HCT116 (cell line): Measurements from ENCODE around the gene TIAM1. TPM values are rescaled to one million over a fixed set of nuclear protein-coding genes. Genes with fewer than 3 reads are reported as not detected.

Source experiments
- ATAC-seq: fragments of 200-7000 bp; cut with Tn5 transposase; 2 replicates; pipeline ENCODE4 v1.9.1; 2020; ENCODE audit warnings: mild to moderate bottlenecking, moderate library complexity
- BruUV-seq: library from RNA; stranded (reverse); fragments of 400-500 nt; replicated peaks from 2 replicates; lab custom pipeline; 2021; lab: Mats Ljungman, UMichigan
- CTCF ChIA-PET: fragments of 300-600 bp; sonication (Branson Sonifier 250); formaldehyde crosslinking; loops from one replicate; lab custom pipeline; 2021; ENCODE audit warnings: antibody characterized with exemption; lab: Charles Lee
- POLR2A ChIA-PET: fragments of 300-600, 350-600 bp; sonication (Branson Sonifier 250); formaldehyde crosslinking; loops from one replicate; lab custom pipeline; 2021; ENCODE audit warnings: antibody characterized with exemption; lab: Charles Lee
- RAD21 ChIA-PET, 2 experiments: fragments of 300-600 bp; sonication (Branson Sonifier 250); formaldehyde crosslinking; loops; one replicate each; lab custom pipeline; 2023; ENCODE audit warnings: low total read pairs in 2 of 2; ENCODE audit not compliant: uncharacterized antibody in 2 of 2, unreplicated experiment in 2 of 2, low non-redundant PET in 1 of 2; lab: Charles Lee
- DNase-seq: peaks from one replicate; pipeline ENCODE4 v3.0.0-alpha.2; 2010; ENCODE audit warnings: low read depth, low spot score
- H2AFZ ChIP-seq: fragments of 200-600 bp; shearing (Covaris generic), sonication (generic); 2 replicates; pipeline ENCODE4 v1.6.1; 2017; ENCODE audit warnings: low read depth, mixed run types, mixed read lengths, antibody characterized with exemption, low read length; ENCODE audit not compliant: poor library complexity, severe bottlenecking
- H3K27ac ChIP-seq: 2 replicates; pipeline ENCODE4 v1.5.1; 2012; ENCODE audit warnings: low read depth, low read length
- H3K27me3 ChIP-seq: fragments of 200-600 bp; sonication (generic); 2 replicates; pipeline ENCODE4 v1.6.1; 2016; ENCODE audit warnings: mixed run types, low read length, mixed read lengths; ENCODE audit not compliant: insufficient read depth
- H3K36me3 ChIP-seq, 2 experiments: fragments of 200-500 bp in 1 of 2; fragments of 200-600 bp in 1 of 2; sonication (Bioruptor generic) in 1 of 2; sonication (generic) in 1 of 2; 2 replicates each; pipeline versions ENCODE4 v1.5.1 to v1.6.1; 2014 to 2016; ENCODE audit warnings: low read length in 2 of 2, inconsistent platforms in 1 of 2, mixed read lengths in 1 of 2, mixed run types in 1 of 2; ENCODE audit not compliant: insufficient read depth in 2 of 2, control insufficient read depth in 1 of 2
- H3K4me1 ChIP-seq, 2 experiments: fragments of 200-600 bp in 1 of 2; sonication (generic) in 1 of 2; 2 replicates each; pipeline versions ENCODE4 v1.5.1 to v1.6.1; 2012 to 2017; ENCODE audit warnings: low read length in 2 of 2, inconsistent platforms in 1 of 2, mild to moderate bottlenecking in 1 of 2, mixed read lengths in 1 of 2, mixed run types in 1 of 2, moderate library complexity in 1 of 2; ENCODE audit not compliant: insufficient read depth in 2 of 2, control insufficient read depth in 1 of 2
- H3K4me2 ChIP-seq: fragments of 200-600 bp; sonication (generic); 2 replicates; pipeline ENCODE4 v1.6.1; 2017; ENCODE audit warnings: mixed run types, low read length, mixed read lengths
- H3K4me3 ChIP-seq, 2 experiments: fragments of 200-600 bp in 1 of 2; sonication (generic) in 1 of 2; replicated peaks in 1 of 2; 2 replicates each; pipeline ENCODE4 v1.5.1; 2011 to 2016; ENCODE audit warnings: low read length in 2 of 2, control low read depth in 1 of 2, low read depth in 1 of 2, mild to moderate bottlenecking in 1 of 2, mixed read lengths in 1 of 2, mixed run types in 1 of 2
- H3K79me2 ChIP-seq: fragments of 200-600 bp; sonication (generic); 2 replicates; pipeline ENCODE4 v1.6.1; 2017; ENCODE audit warnings: mild to moderate bottlenecking, mixed run types, low read length, moderate library complexity, mixed read lengths; ENCODE audit not compliant: insufficient read depth
- H3K9ac ChIP-seq: fragments of 200-600 bp; sonication (generic); 2 replicates; pipeline ENCODE4 v1.6.1; 2016; ENCODE audit warnings: low read length, mixed read lengths
- H3K9me2 ChIP-seq: fragments of 200-600 bp; sonication (generic), shearing (Covaris generic); 2 replicates; pipeline ENCODE4 v1.6.1; 2017; ENCODE audit warnings: mixed run types, mild to moderate bottlenecking, moderate library complexity; ENCODE audit not compliant: insufficient read depth
- H3K9me3 ChIP-seq, 2 experiments: fragments of 200-500 bp in 1 of 2; fragments of 200-600 bp in 1 of 2; sonication (Bioruptor generic) in 1 of 2; sonication (generic) in 1 of 2; 2 replicates each; pipeline ENCODE4 v1.6.1; 2014 to 2017; ENCODE audit warnings: low read length in 2 of 2, mixed read lengths in 2 of 2, inconsistent platforms in 1 of 2, low read depth in 1 of 2, mild to moderate bottlenecking in 1 of 2, mixed run types in 1 of 2, moderate library complexity in 1 of 2; ENCODE audit not compliant: control insufficient read depth in 1 of 2, insufficient read depth in 1 of 2
- H4K20me1 ChIP-seq: fragments of 200-600 bp; sonication (generic), shearing (Covaris generic); 2 replicates; pipeline ENCODE4 v1.6.1; 2017; ENCODE audit warnings: mixed run types, mild to moderate bottlenecking, moderate library complexity; ENCODE audit not compliant: insufficient read depth
- CBX3 ChIP-seq: IDR thresholded peaks from 2 replicates; pipeline ENCODE4 v1.6.1; 2012; ENCODE audit warnings: low read depth
- CEBPB ChIP-seq: IDR thresholded peaks from 2 replicates; pipeline ENCODE4 v1.6.1; 2012; ENCODE audit warnings: low read depth
- EGR1 ChIP-seq: IDR thresholded peaks from 2 replicates; pipeline ENCODE4 v1.6.1; 2012; ENCODE audit warnings: low read depth
- ELF1 ChIP-seq: IDR thresholded peaks from 2 replicates; pipeline ENCODE4 v1.6.1; 2012; ENCODE audit warnings: low read depth, borderline replicate concordance
- EZH2 ChIP-seq: fragments of 200-600 bp; sonication (generic); IDR thresholded peaks from 2 replicates; pipeline ENCODE4 v1.6.1; 2017; ENCODE audit warnings: antibody characterized with exemption, mixed run types
- EZH2phosphoT487 ChIP-seq: fragments of 200-600 bp; IDR thresholded peaks from 2 replicates; pipeline ENCODE4 v1.6.1; 2018; ENCODE audit warnings: antibody characterized with exemption, borderline replicate concordance
- FOSL1 ChIP-seq: IDR thresholded peaks from 2 replicates; pipeline ENCODE4 v1.6.1; 2012; ENCODE audit warnings: low read depth
- JUND ChIP-seq: IDR thresholded peaks from 2 replicates; pipeline ENCODE4 v1.6.1; 2012
- POLR2A ChIP-seq: IDR thresholded peaks from 2 replicates; pipeline ENCODE4 v1.7.0; 2011; ENCODE audit warnings: borderline replicate concordance; ENCODE audit not compliant: insufficient read depth, insufficient read length; ENCODE audit errors: extremely low read depth
- POLR2AphosphoS5 ChIP-seq: IDR thresholded peaks from 2 replicates; pipeline ENCODE4 v1.6.1; 2011; ENCODE audit warnings: mild to moderate bottlenecking, low read depth, low read length, moderate library complexity
- SP1 ChIP-seq: IDR thresholded peaks from 2 replicates; pipeline ENCODE4 v1.6.1; 2012; ENCODE audit warnings: low read depth
- TCF7L2 ChIP-seq: IDR thresholded peaks from 2 replicates; pipeline ENCODE4 v1.7.0; 2011; ENCODE audit warnings: borderline replicate concordance, inconsistent platforms; ENCODE audit not compliant: insufficient read depth, insufficient read length; ENCODE audit errors: extremely low read depth
- YY1 ChIP-seq: IDR thresholded peaks from 2 replicates; pipeline ENCODE4 v1.6.1; 2011; ENCODE audit warnings: low read length, low read depth, moderate library complexity, mild to moderate bottlenecking; ENCODE audit not compliant: insufficient replicate concordance; ENCODE audit errors: extremely low read depth
- ZFX ChIP-seq: fragments of 450-650 bp; IDR thresholded peaks from 2 replicates; pipeline ENCODE4 v1.6.1; 2017
- intact Hi-C: fragments of 100-400 bp; cut with micrococcal nuclease; formaldehyde crosslinking; loops from 2 replicates; pipeline ENCODE4 v1.10.0; 2022
- total RNA-seq: library from RNA; stranded (reverse); gene quantifications from one replicate; pipeline ENCODE4 v1.2.1, GENCODE V29; 2021; ENCODE audit not compliant: unreplicated experiment
- TF ChIP-seq, protein P1 (sequence below): IDR thresholded peaks from 2 replicates; pipeline ENCODE4 v1.6.1; 2012
- TF ChIP-seq, protein P2 (sequence below): IDR thresholded peaks from 2 replicates; pipeline ENCODE4 v1.6.1; 2011; ENCODE audit warnings: mild to moderate bottlenecking, low read length, moderate library complexity; ENCODE audit not compliant: insufficient replicate concordance; ENCODE audit errors: extremely low read depth

The TIAM1 gene
- total RNA-seq, 1 experiment from 2014 or later: 47.8 TPM

DNA sequence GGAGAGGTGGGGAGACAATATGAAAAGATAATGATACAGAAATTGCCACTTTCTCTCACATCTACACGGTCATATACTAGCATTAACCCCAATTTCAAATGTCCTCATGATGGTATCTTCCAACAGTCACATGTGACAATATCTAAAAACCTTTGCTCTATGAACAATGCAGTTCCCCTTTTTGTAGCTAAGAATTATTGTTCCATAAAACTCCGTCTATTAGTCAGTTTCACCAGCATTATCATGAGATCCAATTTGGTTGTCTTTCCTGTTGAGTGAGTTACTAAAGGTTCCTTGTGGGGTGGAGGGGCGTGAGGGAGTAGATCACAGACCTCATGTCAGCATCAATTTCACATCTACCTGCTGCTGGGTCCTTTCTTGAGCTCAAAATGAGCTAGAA is 1.7 kb downstream of the TIAM1 start:
- Histone ChIP-seq H3K27me3 (no peaks in the 10 kb centered on the region), H3K4me2 (peak overlapping the region; percentile 61), H3K9me2 (no peaks in the 10 kb centered on the region), H3K27ac (no peak overlapping the region), H3K9ac (no peak overlapping the region), H4K20me1 (no peaks in the 10 kb centered on the region), H3K4me3 (no peak overlapping the region), H3K79me2 (peaks cover 7% of the 10 kb centered on the region; the same call in 1 of the 2 replicates), H3K9me3 (no peaks in the 10 kb centered on the region), H3K36me3 (no peaks in the 10 kb centered on the region), H2AFZ (no peak overlapping the region), H3K4me1 (peaks cover 20 to 32% of the 10 kb centered on the region in 2 experiments)
- BruUV-seq: no TSS peak
- DNase-seq: no peak
- TF ChIP-seq CEBPB: no peak
- TF ChIP-seq CBX3: no peak
- no peak for TF ChIP-seq EZH2phosphoT487
- TF ChIP-seq, protein P1, sequence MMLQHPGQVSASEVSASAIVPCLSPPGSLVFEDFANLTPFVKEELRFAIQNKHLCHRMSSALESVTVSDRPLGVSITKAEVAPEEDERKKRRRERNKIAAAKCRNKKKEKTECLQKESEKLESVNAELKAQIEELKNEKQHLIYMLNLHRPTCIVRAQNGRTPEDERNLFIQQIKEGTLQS: no peak
- TF ChIP-seq ELF1: no peak
- TF ChIP-seq FOSL1: no peak
- TF ChIP-seq ZFX: no peak
- TF ChIP-seq SP1: no peak
- no peak for TF ChIP-seq EGR1
- no peak for TF ChIP-seq POLR2AphosphoS5
- no peak for TF ChIP-seq YY1
- no peak for TF ChIP-seq EZH2
- TF ChIP-seq POLR2A: no peak
- no peak for TF ChIP-seq JUND
- TF ChIP-seq, protein P2, sequence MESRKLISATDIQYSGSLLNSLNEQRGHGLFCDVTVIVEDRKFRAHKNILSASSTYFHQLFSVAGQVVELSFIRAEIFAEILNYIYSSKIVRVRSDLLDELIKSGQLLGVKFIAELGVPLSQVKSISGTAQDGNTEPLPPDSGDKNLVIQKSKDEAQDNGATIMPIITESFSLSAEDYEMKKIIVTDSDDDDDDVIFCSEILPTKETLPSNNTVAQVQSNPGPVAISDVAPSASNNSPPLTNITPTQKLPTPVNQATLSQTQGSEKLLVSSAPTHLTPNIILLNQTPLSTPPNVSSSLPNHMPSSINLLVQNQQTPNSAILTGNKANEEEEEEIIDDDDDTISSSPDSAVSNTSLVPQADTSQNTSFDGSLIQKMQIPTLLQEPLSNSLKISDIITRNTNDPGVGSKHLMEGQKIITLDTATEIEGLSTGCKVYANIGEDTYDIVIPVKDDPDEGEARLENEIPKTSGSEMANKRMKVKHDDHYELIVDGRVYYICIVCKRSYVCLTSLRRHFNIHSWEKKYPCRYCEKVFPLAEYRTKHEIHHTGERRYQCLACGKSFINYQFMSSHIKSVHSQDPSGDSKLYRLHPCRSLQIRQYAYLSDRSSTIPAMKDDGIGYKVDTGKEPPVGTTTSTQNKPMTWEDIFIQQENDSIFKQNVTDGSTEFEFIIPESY: no peak
- TF ChIP-seq TCF7L2: no peak
- ChIA-PET POLR2A (no interaction called here), RAD21 (no interaction called here), CTCF (interaction anchor here (1.4 kb wide), 1 partner anchor 239 kb away, joined by 4 read pairs; no protein-coding TSS in a partner anchor)
- no peak for ATAC-seq
- intact Hi-C loops: loop anchor here (10.0 kb wide), 2 partner anchors 138 to 242 kb away; no protein-coding TSS in a partner anchor
